Stomach smooth muscle (tissue), 2 donors: ENCODE data around the gene MRLN.
"Not testable (repeated sequence)": the region's sequence is repeated elsewhere in the genome, so short reads cannot be mapped to it uniquely, and the experiment has no call there.

ENCODE experiments used
- H3K27ac ChIP-seq: one replicate; pipeline ENCODE4 v1.7.0; 2013; ENCODE audit warnings: mild to moderate bottlenecking, low read length, inconsistent platforms
- H3K27me3 ChIP-seq, 2 donors: one replicate each; pipeline ENCODE4 v1.7.0; 2013; ENCODE audit warnings: low read length in 2 of 2; ENCODE audit not compliant: insufficient read depth in 2 of 2, control insufficient read depth in 1 of 2
- H3K36me3 ChIP-seq, 2 donors: one replicate each; pipeline ENCODE4 v1.7.0; 2013; ENCODE audit warnings: low read length in 2 of 2; ENCODE audit not compliant: control insufficient read depth in 2 of 2, insufficient read depth in 2 of 2
- H3K4me1 ChIP-seq: one replicate; pipeline ENCODE4 v1.7.0; 2013; ENCODE audit warnings: low read length; ENCODE audit not compliant: control insufficient read depth, insufficient read depth
- H3K4me3 ChIP-seq, 2 donors: one replicate each; pipeline ENCODE4 v1.7.0; 2013; ENCODE audit warnings: low read length in 2 of 2
- H3K9ac ChIP-seq, 2 donors: one replicate each; pipeline ENCODE4 v1.7.0; 2013; ENCODE audit warnings: low read length in 2 of 2, mild to moderate bottlenecking in 1 of 2
- H3K9me3 ChIP-seq, 2 donors: one replicate each; pipeline ENCODE4 v1.7.0; 2013; ENCODE audit warnings: low read length in 2 of 2; ENCODE audit not compliant: control insufficient read depth in 2 of 2
- donor health status: healthy.
- donor health status: Pancreatic carcinoma.

The MRLN gene

DNA sequence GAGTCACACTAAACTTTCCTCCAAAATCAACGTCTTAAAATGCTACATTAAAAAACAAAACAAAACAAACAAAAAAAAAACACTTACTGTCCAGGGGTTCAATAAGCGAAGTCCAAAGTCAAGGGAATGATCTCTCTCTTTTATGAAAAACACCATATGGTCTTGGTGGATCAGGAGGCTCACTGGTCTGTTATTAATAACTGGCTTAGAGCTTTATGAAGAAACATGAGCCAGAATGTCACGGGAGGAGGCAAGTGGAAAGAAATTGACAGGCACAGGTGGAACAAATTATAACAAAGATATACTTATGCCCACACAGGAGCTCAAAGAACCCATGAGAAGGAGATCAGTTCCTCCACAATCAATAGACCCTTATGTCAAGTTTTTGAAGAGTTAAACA lies at the start of gene MRLN:
Gene MRLN, minus strand, starts transcription at position 189 of the 400 bp plus-strand sequence.
- H3K4me3 ChIP-seq, result no peak within 1 kb of the TSS
- H3K27ac ChIP-seq, result no peak within 1 kb of the TSS
- H3K9ac ChIP-seq, result no peak within 1 kb of the TSS

GRCh38 chr10:59801171-59801570 lies 47.9 kb upstream of the MRLN start:
- Histone ChIP-seq H3K36me3 (peaks cover 38 to 40% of the 10 kb centered on the region in 2 donors), H3K27me3 (no peaks in the 10 kb centered on the region), H3K9ac (no peak overlapping the region), H3K4me1 (no peaks in the 10 kb centered on the region), H3K4me3 (no peak overlapping the region), H3K9me3 (no peaks in the 10 kb centered on the region), H3K27ac (no peak overlapping the region)

More for the DNA sequence above, at the start of gene MRLN:
- no peaks in the 10 kb centered on the region for H3K27me3 ChIP-seq
- H3K9me3 ChIP-seq, result no peaks in the 10 kb centered on the region
- H3K4me1 ChIP-seq, result no peaks in the 10 kb centered on the region
- H3K36me3 ChIP-seq, result no peaks in the 10 kb centered on the region

- H3K9ac ChIP-seq, result no peak overlapping the region
- no peak overlapping the region for H3K4me3 ChIP-seq
- no peaks in the 10 kb centered on the region for H3K4me1 ChIP-seq
- H3K36me3 ChIP-seq, result peaks cover 25 to 30% of the 10 kb centered on the region in 2 donors
- H3K9me3 ChIP-seq, result no peaks in the 10 kb centered on the region
- H3K27ac ChIP-seq, result no peak overlapping the region
- H3K27me3 ChIP-seq, result no peaks in the 10 kb centered on the region
Observed at GRCh38 chr10:59799421-59799820, 46.2 kb upstream of the MRLN start.

GRCh38 chr10:59793919-59794318 lies 40.7 kb upstream of the MRLN start:
- no peak overlapping the region for H3K27ac ChIP-seq
- H3K36me3 ChIP-seq, result peaks cover 24 to 28% of the 10 kb centered on the region in 2 donors
- H3K9me3 ChIP-seq, result no peaks in the 10 kb centered on the region
- no peaks in the 10 kb centered on the region for H3K27me3 ChIP-seq
- H3K9ac ChIP-seq, result no peak overlapping the region
- H3K4me3 ChIP-seq, result no peak overlapping the region
- peaks cover 2% of the 10 kb centered on the region for H3K4me1 ChIP-seq

- no peak overlapping the region for H3K4me3 ChIP-seq
- no peak overlapping the region for H3K27ac ChIP-seq
- H3K9ac ChIP-seq, result no peak overlapping the region
- H3K27me3 ChIP-seq, result no peaks in the 10 kb centered on the region
- no peaks in the 10 kb centered on the region for H3K9me3 ChIP-seq
- H3K4me1 ChIP-seq, result peaks cover 3% of the 10 kb centered on the region
- H3K36me3 ChIP-seq, result peaks cover 21 to 28% of the 10 kb centered on the region in 2 donors
Observed at GRCh38 chr10:59792812-59793211, 39.6 kb upstream of the MRLN start.

- H3K36me3 ChIP-seq, result peaks cover 19 to 28% of the 10 kb centered on the region in 2 donors
- H3K27me3 ChIP-seq, result no peaks in the 10 kb centered on the region
- H3K4me3 ChIP-seq, result no peak overlapping the region
- H3K9ac ChIP-seq, result no peak overlapping the region
- peaks cover 3% of the 10 kb centered on the region for H3K4me1 ChIP-seq
- no peak overlapping the region for H3K27ac ChIP-seq
- no peaks in the 10 kb centered on the region for H3K9me3 ChIP-seq
Observed at GRCh38 chr10:59791601-59792000, 38.3 kb upstream of the MRLN start.

GRCh38 chr10:59790080-59790479 lies 36.8 kb upstream of the MRLN start:
- H3K27ac ChIP-seq, H3K4me3 ChIP-seq, H3K27me3 ChIP-seq, H3K9ac ChIP-seq, H3K4me1 ChIP-seq, H3K9me3 ChIP-seq: not testable (repeated sequence)
- H3K36me3 ChIP-seq, result peaks cover 19 to 26% of the 10 kb centered on the region in 2 donors

DNA sequence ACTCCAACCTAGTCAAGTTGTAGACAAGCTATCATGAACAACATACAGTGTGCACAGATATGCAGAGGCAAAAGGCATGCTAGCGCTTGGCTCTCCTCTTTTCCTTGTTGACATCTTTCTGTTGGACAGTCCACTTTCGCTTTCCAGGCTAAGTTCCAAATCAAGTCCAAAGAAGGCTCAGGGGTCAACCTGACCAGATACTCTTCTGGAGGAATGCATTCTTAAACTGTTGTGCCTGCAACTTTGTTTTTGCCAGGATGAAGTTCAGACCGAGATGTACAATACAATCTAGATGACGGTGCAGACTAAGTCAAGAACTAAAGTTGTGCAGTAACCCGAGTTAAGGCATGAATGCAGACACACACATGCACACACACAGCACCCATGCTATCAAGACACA lies 35.7 kb upstream of the MRLN start:
- not testable (repeated sequence) for H3K4me3 ChIP-seq, H3K4me1 ChIP-seq, H3K27ac ChIP-seq, H3K27me3 ChIP-seq, H3K9ac ChIP-seq, H3K9me3 ChIP-seq
- H3K36me3 ChIP-seq, result peaks cover 16 to 19% of the 10 kb centered on the region in 2 donors

- not testable (repeated sequence) for H3K27me3 ChIP-seq, H3K9me3 ChIP-seq, H3K27ac ChIP-seq
Observed at GRCh38 chr10:59787032-59787431, 33.8 kb upstream of the MRLN start.

DNA sequence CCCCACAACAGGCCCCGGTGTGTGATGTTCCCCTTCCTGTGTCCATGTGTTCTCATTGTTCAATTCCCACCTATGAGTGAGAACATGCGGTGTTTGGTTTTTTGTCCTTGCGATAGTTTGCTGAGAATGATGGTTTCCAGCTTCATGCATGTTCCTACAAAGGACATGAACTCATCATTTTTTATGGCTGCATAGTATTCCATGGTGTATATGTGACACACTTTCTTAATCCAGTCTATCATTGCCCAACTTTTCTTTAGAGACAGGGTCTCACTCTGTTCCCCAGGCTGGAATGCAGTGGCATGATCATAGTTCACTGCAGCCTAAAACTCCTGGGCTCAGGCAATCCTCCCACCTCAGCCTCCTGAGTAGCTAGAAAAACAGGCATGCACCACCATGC lies 32.2 kb upstream of the MRLN start:
- H3K4me3 ChIP-seq, H3K4me1 ChIP-seq, H3K27ac ChIP-seq, H3K9me3 ChIP-seq, H3K36me3 ChIP-seq, H3K27me3 ChIP-seq, H3K9ac ChIP-seq: not testable (repeated sequence)

More at GRCh38 chr10:59787032-59787431, 33.8 kb upstream of the MRLN start:
- H3K4me1 ChIP-seq, H3K4me3 ChIP-seq, H3K36me3 ChIP-seq, H3K9ac ChIP-seq: not testable (repeated sequence)

- Histone ChIP-seq H3K4me3 (no peak overlapping the region), H3K9ac (no peak overlapping the region), H3K4me1 (no peaks in the 10 kb centered on the region), H3K9me3 (no peaks in the 10 kb centered on the region), H3K36me3 (no peaks in the 10 kb centered on the region), H3K27me3 (no peaks in the 10 kb centered on the region), H3K27ac (no peak overlapping the region)
Observed at GRCh38 chr10:59781511-59781910, 28.3 kb upstream of the MRLN start.
